HG03066 (cell line): ENCODE measurements around the gene ERMP1.
A peak's percentile ranks its signal among the peaks of the same experiment; 100 is the strongest.

Experiments used
- ATAC-seq: cut with Tn5 transposase; IDR thresholded peaks from one replicate; pipeline ENCODE4 v1.9.1; 2021; ENCODE audit warnings: low read depth; ENCODE audit not compliant: unreplicated experiment

Gene ERMP1

DNA sequence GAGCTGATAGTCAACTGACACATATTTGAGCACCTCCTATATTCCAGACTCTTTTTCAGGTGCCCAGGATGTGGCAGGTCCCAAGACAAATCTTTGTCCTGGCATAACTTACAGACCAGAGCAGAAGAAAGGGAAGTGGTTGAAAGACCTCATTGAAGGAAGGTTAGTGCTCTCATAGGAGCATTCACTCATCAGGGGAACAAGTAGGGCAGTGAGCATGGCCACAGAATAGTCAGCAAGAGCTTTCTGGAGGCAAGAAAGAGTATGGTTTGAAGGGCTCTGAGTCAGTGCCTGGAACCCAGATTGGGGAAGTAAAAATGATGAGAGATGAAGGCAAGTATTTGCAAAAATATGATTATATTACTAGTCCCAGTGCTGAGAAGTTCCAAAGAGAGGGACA, 25.0 kb upstream of the ERMP1 start:
- no peak for ATAC-seq

DNA sequence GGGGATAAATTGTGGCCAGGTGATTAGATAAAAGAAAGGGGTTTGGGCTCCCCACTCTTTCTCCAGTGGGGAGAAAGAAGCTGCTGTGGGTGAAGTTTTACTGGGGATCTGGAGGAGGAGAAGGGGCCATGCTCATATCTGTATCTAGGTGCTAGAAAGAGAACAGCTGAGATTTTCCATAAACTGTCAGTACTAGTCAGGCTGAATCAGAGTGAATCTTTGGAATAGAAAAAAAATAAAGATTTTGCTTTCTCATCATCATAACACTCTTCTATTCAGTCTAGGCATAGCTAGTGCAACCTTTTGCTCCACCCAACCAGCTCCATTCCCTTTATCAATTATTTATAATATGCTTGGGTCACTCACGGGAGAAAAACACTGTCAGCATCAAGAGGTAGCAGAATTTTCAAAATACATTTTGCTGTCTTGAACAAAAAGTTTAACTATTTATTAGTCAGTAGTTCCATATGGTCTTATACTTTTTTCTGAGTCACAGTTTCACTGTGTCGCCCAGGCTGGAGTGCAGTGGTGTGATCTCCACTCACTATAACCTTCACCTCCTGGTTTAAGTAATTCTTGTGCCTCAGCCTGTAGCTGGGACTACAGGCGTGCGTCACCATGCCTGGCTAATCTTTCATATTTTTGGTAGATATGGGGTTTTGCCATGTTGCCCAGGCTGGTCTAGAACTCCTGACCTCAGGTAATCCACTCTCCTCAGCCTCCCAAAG, 21.3 kb upstream of the ERMP1 start:
- ATAC-seq, result no peak

DNA sequence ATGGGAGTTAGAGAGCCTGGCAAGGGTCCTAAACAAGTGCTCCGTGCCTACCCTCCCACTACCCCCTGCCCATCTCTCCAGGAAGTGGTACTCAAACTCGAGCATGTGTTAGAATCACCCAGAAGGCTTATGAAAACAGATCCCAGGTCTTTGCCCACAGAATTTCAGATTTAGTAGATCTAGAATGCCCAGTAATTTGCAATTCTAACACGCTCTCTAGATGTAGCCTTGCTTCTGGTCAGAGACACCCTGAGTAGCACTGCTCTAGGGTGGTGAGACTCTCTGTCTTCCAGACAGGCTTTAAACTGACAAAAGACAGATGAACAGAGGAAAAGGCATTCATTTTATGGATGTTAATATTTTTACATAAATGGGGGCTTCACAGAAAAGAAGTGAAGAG, 20.7 kb upstream of the ERMP1 start:
- ATAC-seq, result no peak

DNA sequence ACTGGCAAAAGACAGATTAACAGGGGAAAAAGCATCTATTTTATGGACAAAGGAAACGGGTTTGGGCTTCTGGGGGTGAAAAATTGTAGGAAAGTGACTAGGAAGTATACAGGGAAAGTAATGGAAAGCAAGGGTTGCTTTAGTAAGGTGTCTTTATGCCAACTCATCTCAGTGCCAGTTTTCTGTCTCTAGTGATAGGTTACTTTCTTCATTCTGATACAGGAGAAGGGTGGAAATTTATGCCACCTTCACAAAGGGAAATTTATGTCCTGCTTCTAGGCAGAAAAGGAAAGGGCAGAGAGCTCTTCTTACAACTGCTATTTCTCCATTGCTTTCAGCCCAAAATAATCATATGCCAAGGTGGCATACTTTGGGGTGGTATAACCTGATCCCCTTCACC, 20.1 kb upstream of the ERMP1 start:
- ATAC-seq, result no peak

DNA sequence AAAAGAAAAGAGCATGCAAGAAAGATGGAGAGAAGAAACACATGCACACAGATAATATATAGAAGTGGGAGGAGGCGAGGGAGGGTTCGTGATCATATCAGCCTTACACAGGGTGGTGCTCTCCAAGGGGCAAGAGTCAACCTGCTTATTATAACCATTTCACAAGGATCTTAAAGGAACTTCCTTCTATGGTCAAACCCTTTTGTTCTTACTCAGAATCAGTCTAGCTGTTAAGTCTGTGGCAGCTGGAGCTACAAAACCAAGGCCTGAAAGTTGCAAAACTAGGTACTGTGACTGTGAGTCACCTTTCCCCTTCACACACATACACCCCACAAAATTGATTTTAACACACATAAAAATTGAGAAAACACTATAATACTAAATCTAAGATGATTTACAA, 18.5 kb upstream of the ERMP1 start:
- ATAC-seq, result peak; percentile 89

DNA sequence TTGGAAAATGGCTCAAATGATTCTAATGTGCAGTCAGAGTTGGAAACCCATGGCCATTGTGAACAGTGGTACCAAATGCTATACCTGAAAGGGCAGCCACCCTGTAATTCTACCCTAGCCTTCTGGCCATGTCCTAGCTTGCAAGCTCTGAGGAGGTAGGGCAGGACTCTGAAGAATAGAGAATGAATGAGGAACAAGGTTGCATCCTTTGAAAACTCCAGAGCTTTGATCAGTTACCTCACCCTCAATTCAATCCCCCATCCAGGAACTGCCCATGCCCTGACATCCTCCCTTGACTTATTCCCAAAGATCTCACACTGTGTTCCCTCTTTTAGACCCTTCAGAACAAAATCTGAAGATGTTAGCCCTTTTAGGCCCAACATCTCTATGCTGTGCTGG, 17.8 kb upstream of the ERMP1 start:
- ATAC-seq, result no peak

DNA sequence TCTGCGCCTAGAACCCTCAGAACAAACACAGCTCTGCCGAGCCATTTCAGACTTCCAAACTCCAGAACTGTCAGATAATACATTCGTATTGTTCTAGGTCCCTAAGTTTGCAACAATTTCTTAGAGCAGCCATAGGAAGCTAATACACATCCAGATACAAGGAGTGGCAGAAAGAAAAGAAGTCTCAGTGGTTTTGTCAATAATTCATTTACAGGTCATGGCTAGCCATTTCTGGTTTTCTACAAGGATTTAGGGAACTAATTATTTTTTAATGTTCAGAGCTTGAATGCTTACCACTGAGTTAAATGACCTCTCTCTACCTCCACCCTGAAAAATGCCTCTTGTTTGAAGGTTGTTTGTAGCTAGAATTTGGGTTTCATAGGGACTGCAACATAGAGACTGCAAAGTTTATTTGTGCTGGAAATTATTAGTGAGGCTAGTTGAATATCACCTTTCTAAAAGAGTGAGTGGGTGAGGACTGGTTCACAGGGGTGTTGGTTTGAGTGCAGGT, 15.5 kb upstream of the ERMP1 start:
- no peak for ATAC-seq

DNA sequence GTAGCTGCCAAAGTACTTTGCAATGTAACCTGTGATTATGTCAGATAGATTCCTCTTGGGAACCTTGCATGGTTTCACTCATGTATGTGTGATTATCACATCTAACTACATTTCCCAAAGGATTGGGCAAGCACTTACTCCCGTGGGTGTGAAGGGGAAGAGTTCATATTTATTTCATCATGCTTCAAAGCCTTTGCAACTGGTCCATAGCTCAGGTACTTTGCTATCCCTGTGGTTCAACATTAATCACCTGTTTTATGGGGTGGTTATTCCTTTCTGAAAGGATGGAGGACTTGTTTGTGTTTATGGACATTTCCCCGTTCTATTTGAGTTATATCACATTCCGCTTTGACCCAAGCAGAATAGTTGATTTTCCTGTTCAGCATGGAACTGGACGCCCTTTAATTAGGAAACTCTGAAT, 13.6 kb upstream of the ERMP1 start:
- no peak for ATAC-seq

DNA sequence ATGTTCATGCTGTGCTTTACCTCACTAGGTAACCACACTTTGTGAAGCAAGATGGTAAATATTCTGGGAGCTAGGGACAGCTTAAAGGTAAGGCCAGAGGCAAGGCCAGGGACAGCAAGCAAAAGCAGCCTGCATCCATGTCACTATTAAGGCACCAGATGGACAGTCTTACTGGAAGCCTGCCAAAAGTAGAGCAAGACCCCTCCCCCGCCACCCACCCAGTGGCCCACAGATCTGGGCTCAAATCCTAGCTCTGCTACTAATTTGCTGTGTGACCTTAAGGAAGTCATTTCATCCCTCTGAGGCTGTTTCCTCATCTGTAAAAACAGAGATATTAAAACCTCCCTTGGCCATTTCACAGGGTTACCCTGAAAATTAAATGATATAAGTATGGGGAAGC, 13.2 kb upstream of the ERMP1 start:
- no peak for ATAC-seq

DNA sequence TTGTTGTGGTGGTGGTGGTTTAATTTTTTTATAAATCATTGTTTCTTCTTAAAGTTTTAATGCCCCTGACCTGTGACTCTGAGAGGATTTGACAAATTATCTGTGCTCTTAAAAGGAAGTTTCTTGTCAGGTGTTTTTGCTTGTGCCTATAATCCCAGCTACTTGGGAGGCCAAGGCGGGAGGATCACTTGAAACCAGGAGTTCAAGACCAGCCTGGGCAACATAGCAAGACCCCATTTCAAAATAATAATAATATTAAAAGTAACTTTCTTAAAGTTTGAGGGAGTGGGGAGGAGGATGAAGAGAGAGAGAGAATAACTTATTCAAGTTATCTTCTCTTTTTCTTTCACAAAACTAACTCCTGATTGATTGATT, 12.2 kb upstream of the ERMP1 start:
- no peak for ATAC-seq

DNA sequence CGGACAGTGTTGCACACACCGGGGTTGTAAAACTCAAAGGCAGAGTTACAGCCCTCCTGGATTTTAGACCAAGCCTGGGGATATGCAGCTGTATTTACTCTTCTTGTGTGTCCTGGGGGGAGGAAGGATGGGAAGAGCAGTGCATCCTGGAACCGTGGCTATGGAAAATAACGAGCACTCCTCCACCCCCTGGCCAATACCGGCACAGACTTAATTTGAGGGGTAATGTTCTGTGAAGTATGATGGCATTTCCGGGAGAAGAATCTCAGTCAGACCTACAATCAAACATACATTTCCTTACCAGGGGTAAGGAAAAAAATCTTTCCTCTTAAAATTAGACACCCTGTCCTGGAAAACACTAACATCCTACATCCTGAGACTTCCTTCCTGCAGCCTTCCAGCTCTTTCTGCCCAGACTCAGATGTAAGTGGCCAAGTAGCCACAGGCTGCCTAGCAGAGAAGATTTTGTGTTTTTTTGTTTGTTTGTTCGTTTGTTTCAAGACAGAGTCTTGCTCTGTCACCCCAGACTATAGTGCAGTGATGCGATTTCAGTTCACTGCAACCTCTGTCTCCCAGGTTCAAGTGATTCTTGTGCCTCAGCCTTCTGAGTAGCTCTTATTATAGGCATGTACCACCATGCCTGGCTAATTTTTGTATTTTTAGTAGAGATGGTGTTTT, 11.0 kb upstream of the ERMP1 start:
- ATAC-seq, result no peak

DNA sequence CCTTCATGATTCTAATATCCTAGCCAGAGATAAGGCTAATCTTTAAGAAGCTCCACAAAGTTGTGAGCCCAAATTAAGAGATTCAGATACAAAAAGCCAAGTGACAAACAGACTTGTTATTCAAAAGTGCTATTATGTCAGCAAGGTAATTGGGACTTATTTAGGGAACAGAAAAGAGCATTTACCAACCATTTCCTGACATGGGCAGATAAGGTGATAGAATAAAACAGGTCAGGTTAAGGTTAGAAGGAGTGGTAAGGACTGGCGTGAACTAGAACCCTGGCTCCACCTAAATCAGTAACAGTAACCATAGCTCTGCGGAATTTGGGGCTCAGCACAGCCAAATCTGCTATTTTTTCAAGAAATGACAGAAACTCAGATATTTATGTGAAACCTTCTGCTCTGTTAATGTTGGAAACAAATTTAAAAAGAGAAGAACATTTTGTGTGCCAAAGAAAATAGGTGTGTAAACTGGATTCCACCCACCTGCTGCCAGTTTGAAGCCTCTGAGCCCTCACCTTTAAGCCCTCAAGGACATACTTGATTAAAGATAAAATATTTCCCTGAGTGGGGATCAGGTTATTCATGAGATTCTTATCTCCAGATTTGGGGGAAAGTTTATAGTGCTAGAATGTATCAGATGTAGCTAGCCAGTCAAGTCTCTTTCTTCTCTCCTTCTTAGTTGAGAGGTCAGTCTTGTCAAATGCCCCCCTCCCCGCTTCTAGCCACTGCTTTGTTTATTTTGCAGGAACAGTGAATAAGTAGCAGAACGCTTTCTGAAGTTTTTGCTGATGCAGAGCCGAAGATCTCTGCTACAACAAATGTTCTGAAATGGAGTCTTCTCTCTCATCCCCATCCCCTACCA, 10.2 kb upstream of the ERMP1 start:
- ATAC-seq, result no peak

DNA sequence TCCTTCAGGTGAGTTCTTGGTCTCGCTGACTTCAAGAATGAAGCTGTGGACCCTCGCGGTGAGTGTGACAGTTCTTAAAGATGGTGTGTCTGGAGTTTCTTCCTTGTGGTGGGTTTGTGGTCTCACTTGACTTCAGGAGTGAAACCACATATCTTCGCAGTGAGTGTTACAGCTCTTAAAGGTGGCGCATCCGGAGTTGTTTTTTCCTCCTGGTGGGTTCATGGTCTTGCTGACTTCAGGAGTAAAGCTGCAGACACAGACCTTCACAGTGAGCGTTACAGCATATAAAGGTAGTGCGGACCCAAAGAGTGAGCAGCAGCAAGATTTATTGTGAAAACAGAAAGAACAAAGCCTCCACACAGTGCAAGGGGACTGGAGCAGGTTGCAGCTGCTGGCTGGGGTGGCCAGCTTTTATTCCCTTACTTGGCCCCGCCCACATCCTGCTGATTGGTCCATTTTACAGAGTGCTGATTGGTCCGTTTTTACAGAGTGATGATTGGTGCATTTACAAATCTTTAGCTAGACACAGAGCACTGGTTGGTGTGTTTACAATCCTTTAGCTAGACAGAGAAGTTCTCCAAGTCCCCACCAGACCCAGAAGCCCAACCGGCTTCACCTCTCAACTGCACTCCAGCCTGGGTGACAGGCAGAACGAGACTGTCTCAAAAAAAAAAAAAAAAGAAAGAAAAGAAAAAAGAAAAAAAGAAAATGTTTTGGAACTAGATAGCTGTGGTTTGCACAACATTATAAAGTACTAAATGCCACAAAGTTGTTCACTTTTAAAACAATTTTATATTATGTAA, 9.1 kb upstream of the ERMP1 start:
- no peak for ATAC-seq

DNA sequence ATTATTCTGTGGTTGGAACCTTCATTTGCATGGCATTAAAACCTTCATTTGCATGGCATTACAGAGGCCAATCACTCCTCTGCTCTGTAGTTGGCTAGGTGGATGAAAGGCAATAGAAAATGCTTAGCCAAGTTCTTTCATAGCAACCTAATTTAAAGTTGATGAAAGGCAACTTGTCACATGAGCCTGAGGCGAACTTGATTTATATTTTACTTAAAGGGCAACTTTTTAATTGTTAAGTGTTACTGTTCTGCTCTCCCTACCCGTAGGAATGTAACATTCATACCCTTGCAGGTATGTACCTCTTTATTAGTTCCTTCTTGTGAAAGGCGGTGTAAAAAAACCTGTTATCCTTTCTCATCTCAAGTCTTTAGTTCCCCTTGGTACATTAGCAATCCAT, 7.9 kb upstream of the ERMP1 start:
- no peak for ATAC-seq

DNA sequence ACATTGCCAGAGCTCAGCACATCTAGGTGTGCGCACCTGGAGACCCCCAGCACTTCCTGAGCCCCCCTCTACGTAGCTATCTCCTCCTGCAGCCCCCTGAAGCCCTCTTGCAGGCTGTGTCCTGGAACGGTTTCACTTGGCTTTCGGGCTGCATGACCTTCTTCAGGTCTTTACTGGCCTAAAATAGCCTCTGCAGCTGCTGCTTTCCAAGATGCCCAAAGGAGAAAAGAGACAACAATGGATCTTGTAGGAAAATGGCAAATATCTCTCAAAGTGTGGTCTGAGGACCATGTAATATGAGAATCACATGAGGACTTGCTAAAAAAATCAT, 6.6 kb upstream of the ERMP1 start:
- ATAC-seq, result no peak

DNA sequence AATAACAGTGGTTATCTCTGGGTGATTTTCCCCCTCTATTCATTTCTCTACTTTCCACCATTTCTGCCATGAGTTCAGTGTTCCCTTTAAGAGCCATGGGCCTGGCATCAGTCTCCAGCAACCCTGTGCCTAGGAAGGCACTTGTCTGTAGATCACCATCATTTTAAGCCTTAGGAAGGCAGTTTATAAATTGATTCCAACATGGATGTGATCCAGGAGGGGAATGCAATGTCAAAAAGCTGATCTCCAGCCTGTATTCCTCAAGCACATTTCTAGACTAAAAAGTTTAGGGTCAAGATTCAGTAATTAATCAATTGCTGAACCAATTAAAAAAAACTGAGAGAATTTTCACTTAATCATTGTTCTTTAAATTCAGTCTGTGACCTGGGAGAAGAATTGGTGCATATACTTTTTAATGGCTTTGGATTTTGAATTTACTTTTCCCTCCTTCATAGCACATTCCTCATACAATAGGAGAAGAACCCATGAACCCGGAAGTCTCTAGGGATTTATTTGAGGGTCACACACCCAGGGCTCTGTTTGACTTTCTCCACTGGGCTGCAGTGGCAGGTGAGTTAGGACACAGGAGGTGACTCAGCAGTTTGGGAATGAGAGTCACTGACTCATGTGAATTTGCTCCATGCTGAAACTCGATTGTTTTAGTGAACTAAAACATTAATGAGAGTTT, 6.1 kb upstream of the ERMP1 start:
- ATAC-seq, result no peak

DNA sequence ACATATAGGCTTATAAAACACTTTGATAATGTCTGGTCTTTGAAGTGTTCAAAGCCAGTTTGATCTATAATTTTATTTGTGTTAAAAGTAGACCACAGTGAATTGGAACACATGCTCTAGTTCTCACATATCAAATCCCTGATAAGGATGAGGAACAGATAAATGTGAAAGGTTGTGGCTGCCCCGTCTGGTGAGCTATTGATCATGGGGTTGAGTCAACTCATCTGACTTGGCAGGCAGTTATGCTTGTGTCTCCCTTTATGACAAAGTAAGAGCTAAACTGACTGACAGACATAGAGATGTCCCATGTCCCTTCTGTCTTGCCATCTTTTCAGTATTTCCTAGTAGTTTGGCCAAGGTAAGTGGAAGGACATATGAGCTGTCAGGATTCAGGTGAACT, 2.9 kb upstream of the ERMP1 start:
- ATAC-seq, result no peak

DNA sequence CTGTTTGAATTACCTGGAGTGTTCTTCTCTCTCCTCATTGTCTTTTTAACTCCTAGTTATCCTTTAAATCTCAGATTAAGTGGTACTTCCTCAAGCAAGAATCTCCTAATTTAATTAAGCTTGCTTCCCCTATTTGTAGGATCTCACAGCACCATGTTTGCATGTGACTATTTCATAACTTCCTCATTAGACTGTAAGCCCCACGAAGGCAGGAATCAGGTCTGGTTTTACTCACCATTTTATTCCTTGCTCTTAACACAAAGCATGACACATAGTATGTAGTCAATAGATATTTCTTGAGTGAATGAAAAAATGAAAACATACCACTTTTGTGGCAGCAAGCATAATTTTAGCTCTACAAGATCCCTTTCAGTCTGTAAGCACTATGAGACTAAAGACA, 1.3 kb upstream of the ERMP1 start:
- no peak for ATAC-seq

DNA sequence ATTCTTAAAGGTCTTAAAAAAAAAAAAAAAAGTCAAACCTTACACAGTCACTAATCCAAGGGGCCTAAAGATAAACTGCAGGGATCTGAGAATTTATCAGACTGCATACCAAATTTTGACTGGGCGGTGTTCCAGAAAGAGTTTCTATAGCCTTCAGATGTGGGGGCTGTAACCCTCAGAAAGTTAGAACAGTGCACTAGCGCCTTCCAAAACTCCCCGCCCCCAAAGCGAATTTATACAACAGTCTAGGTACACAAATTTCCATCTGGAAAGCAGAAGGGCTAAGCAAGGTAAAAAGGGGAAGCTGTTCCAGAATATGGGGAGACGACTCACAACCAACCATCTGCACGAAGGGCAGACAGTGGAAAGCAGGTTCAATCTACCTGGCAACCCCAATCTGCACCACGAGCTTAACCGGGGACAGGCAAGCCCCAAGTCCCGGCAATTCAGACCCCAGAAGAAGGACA, 813 bp downstream of the ERMP1 start:
- peak; percentile 15 for ATAC-seq
